Measurements from ENCODE around the gene TSFM. TPM values are rescaled to one million over a fixed set of nuclear protein-coding genes. Genes with fewer than 3 reads are reported as not detected.

TSFM gene
- polyA plus RNA-seq, 3 donors, result 4.5 to 22.6 (median 21.8) TPM

DNA sequence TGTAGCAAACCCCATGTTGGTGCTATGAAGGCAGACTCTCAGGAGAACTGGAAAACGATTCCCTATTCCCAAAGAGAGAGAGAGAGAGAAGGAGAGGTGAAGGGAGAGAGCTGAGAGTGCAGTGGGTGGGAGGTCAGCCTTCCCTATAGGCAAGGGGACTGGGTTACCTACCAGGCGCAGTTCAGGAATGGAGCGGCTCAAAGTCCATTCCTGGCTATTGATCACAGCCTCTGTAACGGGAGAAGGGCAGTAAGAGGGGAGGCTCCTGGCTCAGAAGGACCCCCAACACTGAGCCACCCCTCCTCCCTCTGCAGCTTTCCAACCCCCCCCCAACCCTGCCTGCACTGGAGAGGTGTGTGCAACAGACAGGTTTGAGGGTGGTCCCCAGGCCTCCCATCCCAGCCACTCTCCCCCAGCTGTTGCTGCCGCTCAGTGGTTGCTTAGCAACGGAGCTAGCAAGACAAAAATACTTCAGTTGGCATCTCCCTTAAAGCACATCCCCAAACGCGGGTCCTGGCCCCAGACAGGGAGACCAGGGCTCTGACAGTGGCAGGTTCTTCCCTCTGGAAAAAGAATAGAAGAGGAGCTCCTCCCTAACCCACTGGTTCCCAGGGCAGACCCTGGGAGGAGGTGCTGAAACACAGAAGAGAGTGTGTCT lies 47.3 kb upstream of the TSFM start:
- Histone ChIP-seq H3K4me3 (replicated peaks in 1 of 3; ENCODE audit: low read depth in 2 of 3, low read length in 3 of 3) (no peak overlapping the region), H3K36me3 (replicated peaks in 1 of 2; ENCODE audit: control insufficient read depth in 1 of 2, insufficient read depth in 2 of 2, low read length in 2 of 2) (peaks cover 47 to 58% of the 10 kb centered on the region in 2 donors), H3K27me3 (ENCODE audit: control insufficient read depth in 2 of 2, insufficient read depth in 2 of 2, low read length in 2 of 2) (no peaks in the 10 kb centered on the region), H3K79me2 (ENCODE audit: insufficient read depth, low read length) (peaks cover 15% of the 10 kb centered on the region), H2AFZ (ENCODE audit: insufficient read depth, low read depth, low read length, poor library complexity, severe bottlenecking) (no peak overlapping the region), H3K27ac (ENCODE audit: low read depth in 1 of 2, low read length in 2 of 2) (no peak overlapping the region), H3K9me3 (replicated peaks in 1 of 2; ENCODE audit: control insufficient read depth in 1 of 2, insufficient read depth in 1 of 2, low read length in 2 of 2) (no peaks in the 10 kb centered on the region), H3K4me2 (replicated peaks; ENCODE audit: extremely low read depth, low read length, poor library complexity, severe bottlenecking) (no peak overlapping the region), H4K20me1 (ENCODE audit: insufficient read depth, low read length) (no peaks in the 10 kb centered on the region), H3K9ac (ENCODE audit: insufficient read depth, low read length, poor library complexity, severe bottlenecking) (no peak overlapping the region), H3K4me1 (ENCODE audit: control insufficient read depth in 1 of 2, insufficient read depth in 2 of 2, low read length in 2 of 2) (peaks cover 2 to 7% of the 10 kb centered on the region in 2 donors)
- Mint-ChIP-seq H3K27me3 (ENCODE audit: low read depth in 3 of 3) (no peaks in the 10 kb centered on the region), H3K4me3 (no peak overlapping the region), H3K9me3 (no peaks in the 10 kb centered on the region), H3K4me1 (peaks cover 11% of the 10 kb centered on the region), H3K36me3 (peaks cover 54 to 59% of the 10 kb centered on the region in 2 donors), H3K27ac (peak overlapping the region in 1 of 7 donors; percentile 50)
- intact Hi-C loops (cut with micrococcal nuclease), result no loop called here
- WGBS (ENCODE audit: insufficient coverage), result no CpG with 5 or more reads among the region's 8 CpGs
- no peak for DNase-seq
- TF ChIP-seq, protein P1, sequence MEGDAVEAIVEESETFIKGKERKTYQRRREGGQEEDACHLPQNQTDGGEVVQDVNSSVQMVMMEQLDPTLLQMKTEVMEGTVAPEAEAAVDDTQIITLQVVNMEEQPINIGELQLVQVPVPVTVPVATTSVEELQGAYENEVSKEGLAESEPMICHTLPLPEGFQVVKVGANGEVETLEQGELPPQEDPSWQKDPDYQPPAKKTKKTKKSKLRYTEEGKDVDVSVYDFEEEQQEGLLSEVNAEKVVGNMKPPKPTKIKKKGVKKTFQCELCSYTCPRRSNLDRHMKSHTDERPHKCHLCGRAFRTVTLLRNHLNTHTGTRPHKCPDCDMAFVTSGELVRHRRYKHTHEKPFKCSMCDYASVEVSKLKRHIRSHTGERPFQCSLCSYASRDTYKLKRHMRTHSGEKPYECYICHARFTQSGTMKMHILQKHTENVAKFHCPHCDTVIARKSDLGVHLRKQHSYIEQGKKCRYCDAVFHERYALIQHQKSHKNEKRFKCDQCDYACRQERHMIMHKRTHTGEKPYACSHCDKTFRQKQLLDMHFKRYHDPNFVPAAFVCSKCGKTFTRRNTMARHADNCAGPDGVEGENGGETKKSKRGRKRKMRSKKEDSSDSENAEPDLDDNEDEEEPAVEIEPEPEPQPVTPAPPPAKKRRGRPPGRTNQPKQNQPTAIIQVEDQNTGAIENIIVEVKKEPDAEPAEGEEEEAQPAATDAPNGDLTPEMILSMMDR (IDR thresholded peaks at IDR 0.05), result no peak

- Histone ChIP-seq H3K79me2 (ENCODE audit: insufficient read depth, low read length) (peaks cover 23% of the 10 kb centered on the region), H4K20me1 (ENCODE audit: insufficient read depth, low read length) (no peaks in the 10 kb centered on the region), H3K9me3 (replicated peaks in 1 of 2; ENCODE audit: control insufficient read depth in 1 of 2, insufficient read depth in 1 of 2, low read length in 2 of 2) (no peaks in the 10 kb centered on the region), H3K4me3 (replicated peaks in 1 of 3; ENCODE audit: low read depth in 2 of 3, low read length in 3 of 3) (no peak overlapping the region), H3K4me1 (ENCODE audit: control insufficient read depth in 1 of 2, insufficient read depth in 2 of 2, low read length in 2 of 2) (peaks cover 10 to 15% of the 10 kb centered on the region in 2 donors), H3K36me3 (replicated peaks in 1 of 2; ENCODE audit: control insufficient read depth in 1 of 2, insufficient read depth in 2 of 2, low read length in 2 of 2) (peaks cover 39 to 49% of the 10 kb centered on the region in 2 donors), H3K9ac (ENCODE audit: insufficient read depth, low read length, poor library complexity, severe bottlenecking) (no peak overlapping the region), H3K4me2 (replicated peaks; ENCODE audit: extremely low read depth, low read length, poor library complexity, severe bottlenecking) (no peak overlapping the region), H3K27ac (ENCODE audit: low read depth in 1 of 2, low read length in 2 of 2) (no peak overlapping the region), H3K27me3 (ENCODE audit: control insufficient read depth in 2 of 2, insufficient read depth in 2 of 2, low read length in 2 of 2) (no peaks in the 10 kb centered on the region), H2AFZ (ENCODE audit: insufficient read depth, low read depth, low read length, poor library complexity, severe bottlenecking) (no peak overlapping the region)
- no peak overlapping the region for H3K4me3 Mint-ChIP-seq
- H3K36me3 Mint-ChIP-seq, result peaks cover 45 to 51% of the 10 kb centered on the region in 2 donors
- peak overlapping the region in 2 of 7 donors; percentile 19 to 25 for H3K27ac Mint-ChIP-seq
- no peaks in the 10 kb centered on the region for H3K27me3 Mint-ChIP-seq (ENCODE audit: low read depth in 3 of 3)
- intact Hi-C loops (cut with micrococcal nuclease), result no loop called here
- WGBS (ENCODE audit: insufficient coverage), result 94% methylated on average over 27 of the region's 49 CpGs
- peaks cover 19% of the 10 kb centered on the region for H3K4me1 Mint-ChIP-seq
- H3K9me3 Mint-ChIP-seq, result no peaks in the 10 kb centered on the region
- TF ChIP-seq, protein P1 (IDR thresholded peaks at IDR 0.05), result no peak
- DNase-seq, result no peak
These were observed 46.4 kb upstream of the TSFM start for GRCh38 chr12:57735952-57736740.

Measured in CD14-positive monocyte (primary cell).